ENCODE results near the gene GOLGA6L22.
"Not testable (repeated sequence)": the region's sequence is repeated elsewhere in the genome, so short reads cannot be mapped to it uniquely, and the experiment has no call there.

Gene GOLGA6L22

DNA sequence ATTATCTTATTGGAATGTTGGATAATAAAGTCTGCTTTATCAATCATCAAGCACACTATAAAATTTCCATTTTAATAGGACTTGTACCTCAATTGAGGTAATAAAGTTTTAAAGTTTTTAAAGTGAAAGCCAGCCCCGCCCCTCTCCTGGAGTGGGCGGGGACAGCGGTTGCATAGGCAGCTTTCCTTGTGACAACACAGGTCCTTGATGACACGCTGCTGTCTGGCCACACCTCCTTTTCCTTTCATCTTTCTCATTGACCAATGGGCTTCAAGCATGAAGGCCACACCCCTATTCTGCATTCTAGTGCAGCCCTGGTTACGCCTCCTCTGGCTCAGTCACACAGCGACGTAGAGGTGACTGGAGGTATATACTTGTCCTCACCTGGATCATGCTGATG is at the start of gene GOLGA6L22:
Gene GOLGA6L22, plus strand, starts transcription at position 301 of the 400 bp plus-strand sequence. Its CDS starts 91 bp downstream, at position 392.
- DNase-seq, result not testable (repeated sequence)

DNA sequence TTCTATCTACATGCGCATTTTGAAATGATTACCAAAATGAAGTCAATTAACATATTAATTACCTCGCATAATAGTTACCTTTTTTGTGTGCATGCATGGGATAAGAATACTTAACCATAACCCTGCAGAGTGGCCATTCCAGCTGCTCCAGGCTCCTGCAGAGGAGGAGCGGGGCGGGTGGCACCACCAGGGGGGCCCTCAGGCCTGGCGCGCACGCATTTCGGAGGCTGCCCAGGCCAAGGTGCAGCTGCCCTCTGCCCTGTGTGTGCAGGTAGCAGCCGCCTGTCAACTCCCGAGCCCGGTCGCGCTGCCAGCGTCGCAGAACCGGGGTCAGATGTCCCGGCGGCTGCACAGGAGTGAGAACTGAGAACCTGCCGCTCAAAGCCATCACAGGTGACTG is 41.4 kb upstream of the GOLGA6L22 start:
- DNase-seq, result not testable (repeated sequence)

- not testable (repeated sequence) for DNase-seq
Measured at GRCh38 chr15:22417795-22418194, 40.9 kb upstream of the GOLGA6L22 start.

DNA sequence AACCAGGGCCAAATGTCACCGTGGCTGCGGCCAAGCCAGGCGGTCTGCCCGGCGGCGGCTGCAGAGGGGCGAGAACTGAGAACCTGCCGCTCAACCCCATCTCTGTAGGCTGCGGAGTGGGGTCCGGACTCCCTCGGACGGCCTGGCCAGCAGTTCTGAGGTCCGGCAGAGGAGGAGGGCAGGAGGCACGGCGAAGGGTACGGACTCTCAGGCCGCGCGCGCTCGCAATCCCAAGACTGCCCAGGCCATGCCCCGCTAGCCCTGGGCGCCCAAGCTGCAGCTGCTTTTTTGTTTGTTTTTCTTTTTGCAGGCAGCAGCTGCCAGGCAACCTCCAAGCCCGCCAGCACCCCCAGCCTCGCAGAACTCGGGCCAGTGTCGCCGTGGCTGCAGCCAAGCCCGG is 40.5 kb upstream of the GOLGA6L22 start:
- DNase-seq, result not testable (repeated sequence)

GRCh38 chr15:22418666-22419065 is 40.0 kb upstream of the GOLGA6L22 start:
- not testable (repeated sequence) for DNase-seq

GRCh38 chr15:22420340-22420739 is 38.4 kb upstream of the GOLGA6L22 start:
- DNase-seq, result not testable (repeated sequence)

DNA sequence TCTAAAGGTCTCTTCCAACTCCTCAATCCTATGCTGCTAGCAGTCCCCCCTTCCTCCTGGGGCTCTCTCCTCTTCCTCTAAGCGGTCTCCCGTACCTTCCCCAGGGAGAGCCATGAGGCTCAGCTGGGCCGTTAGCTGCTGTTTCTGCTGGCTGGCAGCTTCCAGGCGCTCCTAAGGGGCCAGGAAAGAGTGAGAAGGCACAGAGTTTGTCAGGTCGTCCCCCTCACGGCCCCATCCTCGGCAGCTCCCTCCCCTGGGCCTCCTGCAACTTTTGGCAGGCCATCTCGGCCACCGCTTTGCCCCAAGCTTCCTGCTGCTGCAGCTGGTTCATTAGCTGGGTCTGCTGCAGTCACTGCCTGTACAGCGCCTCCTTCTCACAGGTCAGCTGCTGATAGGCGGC is 29.3 kb upstream of the GOLGA6L22 start:
- DNase-seq, result not testable (repeated sequence)

- DNase-seq, result not testable (repeated sequence)
Measured at GRCh38 chr15:22431687-22432086, 27.0 kb upstream of the GOLGA6L22 start.

- not testable (repeated sequence) for DNase-seq
Measured at GRCh38 chr15:22494490-22495113, 35.9 kb downstream of the GOLGA6L22 start.

GRCh38 chr15:22497200-22497599 is 38.5 kb downstream of the GOLGA6L22 start:
- not testable (repeated sequence) for DNase-seq

- not testable (repeated sequence) for DNase-seq
Measured at GRCh38 chr15:22498220-22498925, 39.7 kb downstream of the GOLGA6L22 start.

GRCh38 chr15:22502272-22502671 is 43.6 kb downstream of the GOLGA6L22 start:
- DNase-seq, result not testable (repeated sequence)

DNA sequence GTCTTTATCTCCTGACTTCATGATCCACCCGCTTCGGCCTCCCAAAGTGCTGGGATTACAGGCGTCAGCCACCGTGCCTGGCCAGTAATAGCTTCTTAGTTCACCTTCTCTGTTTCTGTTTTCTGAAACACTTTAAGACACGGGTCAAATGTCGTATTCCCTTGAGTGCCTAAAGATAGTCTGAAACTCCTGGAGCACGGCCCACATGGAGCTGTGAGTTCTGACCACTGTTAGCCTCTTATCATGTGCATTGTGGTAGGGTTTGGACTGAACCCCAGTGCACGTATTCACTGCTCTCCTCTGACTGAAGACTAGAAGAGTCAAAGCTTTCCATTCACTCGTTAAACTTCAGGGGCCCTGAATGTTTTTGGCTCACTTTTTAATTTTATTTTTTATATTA is 48.3 kb downstream of the GOLGA6L22 start:
- DNase-seq, result not testable (repeated sequence)

DNA sequence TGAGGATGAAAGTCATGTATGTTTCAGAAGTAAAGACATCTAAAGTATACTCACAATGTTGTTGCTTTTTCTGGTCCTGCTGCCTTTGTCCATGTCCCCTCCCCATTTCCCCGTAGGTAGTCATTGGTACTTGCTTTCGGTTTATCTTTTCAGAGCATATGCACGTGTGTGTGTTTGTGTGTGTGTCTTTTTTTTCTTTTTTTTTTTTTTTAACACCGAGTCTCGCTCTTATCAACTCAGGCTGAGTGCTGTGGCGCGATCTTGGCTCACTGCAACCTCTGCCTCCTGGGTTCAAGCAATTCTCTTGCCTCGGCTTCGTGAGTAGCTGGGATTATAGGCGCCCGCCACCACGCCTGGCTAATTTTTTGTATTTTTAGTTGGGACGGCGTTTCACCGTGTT is 57.4 kb downstream of the GOLGA6L22 start:
- not testable (repeated sequence) for DNase-seq
